ENCODE results near the gene PYGL. TPM values are rescaled to one million over a fixed set of nuclear protein-coding genes. Genes with fewer than 3 reads are reported as not detected.
"Not testable (repeated sequence)": the region's sequence is repeated elsewhere in the genome, so short reads cannot be mapped to it uniquely, and the experiment has no call there.

The PYGL gene
- total RNA-seq, 2 experiments from 2014 or later = 1.6 to 1.7 TPM

- H3K36me3 Mint-ChIP-seq (ENCODE audit: low read depth) = no peaks in the 10 kb centered on the region
- CTCF ChIA-PET = interaction anchor here (0.6 to 1.1 kb wide), 2 partner anchors 32 to 313 kb away, joined by 3 read pairs; no protein-coding TSS in a partner anchor
- no peak overlapping the region for H3K4me3 Mint-ChIP-seq
Observed at GRCh38 chr14:50964683-50965390, 20.6 kb upstream of the PYGL start.

GRCh38 chr14:50963919-50964318 lies 19.6 kb upstream of the PYGL start:
- no peaks in the 10 kb centered on the region for H3K9me3 Mint-ChIP-seq
- ChIA-PET POLR2A (no interaction called here), CTCF (no interaction called here)
- intact Hi-C loops (cut with micrococcal nuclease) = no loop called here
- no peaks in the 10 kb centered on the region for H3K4me1 Mint-ChIP-seq (ENCODE audit: low read depth)
- H3K4me3 Mint-ChIP-seq = no peak overlapping the region
- no peak overlapping the region for H3K27ac Mint-ChIP-seq
- no peaks in the 10 kb centered on the region for H3K27me3 Mint-ChIP-seq
- ATAC-seq (no peak), DNase-seq (no peak)
- no peak for TF ChIP-seq CTCF (IDR thresholded peaks at IDR 0.05)
- no peaks in the 10 kb centered on the region for H3K36me3 Mint-ChIP-seq (ENCODE audit: low read depth)

More at GRCh38 chr14:50964683-50965390, 20.6 kb upstream of the PYGL start:
- DNase-seq (no peak), ATAC-seq (no peak)
- POLR2A ChIA-PET = interaction anchor here (0.6 kb wide), 1 partner anchor 23 kb away, joined by 4 read pairs; no protein-coding TSS in a partner anchor
- TF ChIP-seq CTCF (IDR thresholded peaks at IDR 0.05) = no peak
- Mint-ChIP-seq H3K27me3 (no peaks in the 10 kb centered on the region), H3K27ac (no peak overlapping the region), H3K4me1 (ENCODE audit: low read depth) (no peaks in the 10 kb centered on the region), H3K9me3 (no peaks in the 10 kb centered on the region)
- intact Hi-C loops (cut with micrococcal nuclease) = no loop called here

GRCh38 chr14:50961605-50962221 lies 17.4 kb upstream of the PYGL start:
- Mint-ChIP-seq H3K4me3 (no peak overlapping the region), H3K27me3 (no peaks in the 10 kb centered on the region), H3K4me1 (ENCODE audit: low read depth) (no peaks in the 10 kb centered on the region), H3K27ac (no peak overlapping the region), H3K36me3 (ENCODE audit: low read depth) (no peaks in the 10 kb centered on the region), H3K9me3 (no peaks in the 10 kb centered on the region)
- DNase-seq = no peak
- ChIA-PET CTCF (interaction anchor here (1.3 kb wide), 1 partner anchor 145 kb away, joined by 3 read pairs; no protein-coding TSS in a partner anchor), POLR2A (no interaction called here)
- intact Hi-C loops (cut with micrococcal nuclease) = no loop called here
- no peak for TF ChIP-seq CTCF (IDR thresholded peaks at IDR 0.05)
- no peak for ATAC-seq

- DNase-seq (no peak), ATAC-seq (no peak)
- intact Hi-C loops (cut with micrococcal nuclease) = no loop called here
- ChIA-PET POLR2A (no interaction called here), CTCF (interaction anchor here (1.6 kb wide), 2 partner anchors 96 to 262 kb away, joined by 3 read pairs; no protein-coding TSS in a partner anchor)
- no peaks in the 10 kb centered on the region for H3K27me3 Mint-ChIP-seq
- no peaks in the 10 kb centered on the region for H3K36me3 Mint-ChIP-seq (ENCODE audit: low read depth)
- H3K4me1 Mint-ChIP-seq (ENCODE audit: low read depth) = peaks cover 10% of the 10 kb centered on the region
- H3K4me3 Mint-ChIP-seq = no peak overlapping the region
- H3K9me3 Mint-ChIP-seq = no peaks in the 10 kb centered on the region
- no peak overlapping the region for H3K27ac Mint-ChIP-seq
- TF ChIP-seq CTCF (IDR thresholded peaks at IDR 0.05) = no peak
Observed at GRCh38 chr14:50957296-50957695, 13.0 kb upstream of the PYGL start.

GRCh38 chr14:50956421-50956820 lies 12.1 kb upstream of the PYGL start:
- H3K4me1 Mint-ChIP-seq (ENCODE audit: low read depth); intact Hi-C loops (cut with micrococcal nuclease); CTCF ChIA-PET; H3K27ac Mint-ChIP-seq; ATAC-seq; H3K36me3 Mint-ChIP-seq (ENCODE audit: low read depth); H3K9me3 Mint-ChIP-seq; POLR2A ChIA-PET; DNase-seq; H3K4me3 Mint-ChIP-seq; H3K27me3 Mint-ChIP-seq: not testable (repeated sequence)

All from activated CD8-positive, alpha-beta T cell treated with anti-CD3 and anti-CD28 coated beads for 36 hours (primary cell).